ENCODE data around the gene DLX3. TPM values are rescaled to one million over a fixed set of nuclear protein-coding genes. Genes with fewer than 3 reads are reported as not detected.

DLX3 gene
- total and polyA plus RNA-seq, 2 of the 8 experiments (the other 6 are each of a cell fraction or from before 2014, with no cell fraction given) = 0.15 to 0.20 TPM

DNA sequence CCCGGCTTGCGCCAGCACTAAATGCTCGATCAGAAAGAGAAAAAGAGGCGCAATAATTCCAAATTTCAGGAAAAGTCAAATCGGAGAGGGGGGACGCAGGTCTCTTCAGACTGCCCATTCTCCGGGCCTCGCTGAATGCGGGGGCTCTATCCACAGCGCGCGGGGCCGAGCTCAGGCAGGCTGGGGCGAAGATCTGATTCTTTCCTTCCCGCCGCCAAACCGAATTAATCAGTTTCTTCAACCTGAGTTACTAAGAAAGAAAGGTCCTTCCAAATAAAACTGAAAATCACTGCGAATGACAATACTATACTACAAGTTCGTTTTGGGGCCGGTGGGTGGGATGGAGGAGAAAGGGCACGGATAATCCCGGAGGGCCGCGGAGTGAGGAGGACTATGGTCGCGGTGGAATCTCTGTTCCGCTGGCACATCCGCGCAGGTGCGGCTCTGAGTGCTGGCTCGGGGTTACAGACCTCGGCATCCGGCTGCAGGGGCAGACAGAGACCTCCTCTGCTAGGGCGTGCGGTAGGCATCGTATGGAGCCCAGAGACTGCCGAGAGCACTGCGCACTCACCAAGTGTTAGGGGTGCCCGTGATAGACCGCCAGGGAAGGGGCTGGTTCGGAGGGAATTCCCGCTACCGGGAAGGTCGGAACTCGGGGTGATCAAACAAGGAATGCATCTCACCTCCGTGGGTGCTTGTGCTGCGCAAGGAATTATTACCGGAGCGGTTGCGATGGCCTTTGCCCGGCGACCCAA is 30.1 kb downstream of the DLX3 start:
- Histone ChIP-seq H3K79me1 (ENCODE audit: low read depth, low read length) (no peaks in the 10 kb centered on the region), H3K14ac (ENCODE audit: insufficient read length) (no peak overlapping the region), H2AFZ (ENCODE audit: low read length) (no peak overlapping the region), H2BK5ac (ENCODE audit: low read depth, low read length) (no peak overlapping the region), H2BK15ac (ENCODE audit: low read length) (no peak overlapping the region), H4K91ac (replicated peaks; ENCODE audit: insufficient read length, low read length) (no peak overlapping the region), H4K5ac (ENCODE audit: insufficient read length, low read depth, low read length) (no peak overlapping the region), H3K4me3 (ENCODE audit: extremely low read depth in 1 of 4, insufficient read depth in 2 of 4, low read depth in 3 of 4, low read length in 4 of 4) (peak overlapping the region; percentile 16 to 54 (median 25); a peak in 5 of 8 replicates), H3K79me2 (ENCODE audit: control insufficient read depth in 1 of 2, insufficient read depth in 2 of 2, low read length in 2 of 2) (no peaks in the 10 kb centered on the region), H3K56ac (replicated peaks; ENCODE audit: insufficient read length, low read depth, low read length) (no peak overlapping the region), H2BK120ac (replicated peaks; ENCODE audit: low read depth, low read length) (no peak overlapping the region), H4K8ac (ENCODE audit: extremely low read depth, insufficient read depth, low read length) (no peak overlapping the region), H3K9me3 (ENCODE audit: insufficient read depth in 2 of 2, low read depth in 1 of 2, low read length in 1 of 2) (no peaks in the 10 kb centered on the region), H2BK20ac (ENCODE audit: low read length) (no peak overlapping the region), H3K27ac (ENCODE audit: low read depth, low read length) (no peak overlapping the region), H3K18ac (ENCODE audit: extremely low read depth, low read length) (no peak overlapping the region; the same call in 1 of the 2 replicates), H3K4me1 (replicated peaks in 1 of 4; ENCODE audit: control insufficient read depth in 3 of 4, insufficient read depth in 4 of 4, low read length in 3 of 4) (peaks cover 0 to 32% (median 20%) of the 10 kb centered on the region in 4 experiments; a peak in 6 of 7 replicates), H3K4me2 (ENCODE audit: insufficient read depth in 1 of 2, low read depth in 2 of 2, low read length in 2 of 2) (peak overlapping the region; percentile 69 to 72), H3K36me3 (ENCODE audit: control insufficient read depth in 2 of 4, insufficient read depth in 4 of 4, low read length in 3 of 4) (no peaks in the 10 kb centered on the region), H3K23ac (ENCODE audit: insufficient read length) (no peak overlapping the region), H2AK5ac (ENCODE audit: low read depth, low read length) (no peak overlapping the region), H4K20me1 (replicated peaks in 1 of 2; ENCODE audit: control insufficient read depth in 1 of 2, insufficient read depth in 2 of 2, low read length in 2 of 2) (peaks cover 5 to 22% of the 10 kb centered on the region in 2 experiments), H3K27me3 (replicated peaks in 1 of 4; ENCODE audit: control insufficient read depth in 3 of 4, extremely low read depth in 1 of 4, insufficient read depth in 3 of 4, low read length in 3 of 4) (peaks cover 68 to 83% (median 79%) of the 10 kb centered on the region in 4 experiments), H3K4ac (replicated peaks; ENCODE audit: insufficient read length, low read depth, low read length) (no peak overlapping the region), H2BK12ac (ENCODE audit: low read depth, low read length) (0 out of 2 replicates have a peak overlapping the region, but pooled peaks have one; percentile 43), H3K9ac (replicated peaks in 1 of 4; ENCODE audit: extremely low read depth in 1 of 4, low read depth in 3 of 4, low read length in 3 of 4) (no peak overlapping the region), H3K23me2 (ENCODE audit: low read depth, low read length) (peaks cover 17% of the 10 kb centered on the region)
- POLR2A ChIA-PET (ENCODE audit: partially characterized antibody) = interaction anchor here (1.3 to 3.0 kb wide), 8 partner anchors 8 to 91 kb away, joined by 3 to 18 read pairs (median 6); partner anchors contain the start of genes DLX3 and ITGA3
- peak in 1 of 2 experiments; percentile 76 for DNase-seq (ENCODE audit: low read depth in 1 of 2, low spot score in 2 of 2)
- no peak for FAIRE-seq
- WGBS, 2 experiments (ENCODE audit: extremely low coverage in 1 of 2, insufficient coverage in 1 of 2, insufficient read length in 1 of 2, insufficient replicate concordance in 2 of 2, low coverage in 1 of 2, low lambda C conversion rate in 2 of 2, missing lambda C conversion rate in 1 of 2) = 3% methylated on average over 46 of the region's 52 CpGs; no CpG with 5 or more reads in 1 of the 2 experiments
- CTCF ChIA-PET (ENCODE audit: partially characterized antibody) = interaction anchor here (0.7 to 16.9 kb wide), 10 partner anchors 8 to 104 kb away, joined by 3 to 275 read pairs (median 10); partner anchors contain the start of gene DLX3
- TF ChIP-seq, protein P1, sequence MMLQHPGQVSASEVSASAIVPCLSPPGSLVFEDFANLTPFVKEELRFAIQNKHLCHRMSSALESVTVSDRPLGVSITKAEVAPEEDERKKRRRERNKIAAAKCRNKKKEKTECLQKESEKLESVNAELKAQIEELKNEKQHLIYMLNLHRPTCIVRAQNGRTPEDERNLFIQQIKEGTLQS (IDR thresholded peaks at IDR 0.05; ENCODE audit: insufficient read depth, low read depth, low read length) = no peak
- TF ChIP-seq SP1 (IDR thresholded peaks at IDR 0.05; ENCODE audit: low read depth, low read length) (0 out of 2 replicates have a peak, but pooled peaks have one; percentile 12), EZH2 (IDR thresholded peaks at IDR 0.05; ENCODE audit: low read depth, low read length, severe bottlenecking) (peak; percentile 78), SAP30 (IDR thresholded peaks at IDR 0.05; ENCODE audit: insufficient read depth, insufficient replicate concordance, low read length) (no peak), GTF2F1 (IDR thresholded peaks at IDR 0.05; ENCODE audit: borderline replicate concordance, low read depth, low read length) (no peak), CTBP2 (IDR thresholded peaks at IDR 0.05; ENCODE audit: borderline replicate concordance, insufficient read depth, insufficient read length, low read length) (peak; percentile 97), TCF12 (IDR thresholded peaks at IDR 0.05; ENCODE audit: low read depth, low read length) (peak; percentile 98), RXRA (IDR thresholded peaks at IDR 0.05; ENCODE audit: insufficient read depth, low read depth, low read length) (no peak), SUZ12 (IDR thresholded peaks at IDR 0.05; ENCODE audit: low read length) (peak; percentile 86)
- TF ChIP-seq, protein P2, sequence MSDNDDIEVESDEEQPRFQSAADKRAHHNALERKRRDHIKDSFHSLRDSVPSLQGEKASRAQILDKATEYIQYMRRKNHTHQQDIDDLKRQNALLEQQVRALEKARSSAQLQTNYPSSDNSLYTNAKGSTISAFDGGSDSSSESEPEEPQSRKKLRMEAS (IDR thresholded peaks at IDR 0.05) = peak; percentile 25; the same call in 1 of the 2 replicates
